Central memory CD8-positive, alpha-beta T cell (primary cell): ENCODE results near the gene ORC4.
"Not testable (repeated sequence)": the region's sequence is repeated elsewhere in the genome, so short reads cannot be mapped to it uniquely, and the experiment has no call there.

Experiments used
- ATAC-seq: fragments of 150-1000 bp; cut with Tn5 transposase; replicated peaks from 2 replicates; pipeline ENCODE4 v1.10.0; 2022; ENCODE audit warnings: mild to moderate bottlenecking, moderate FRiP score, moderate number of reproducible peaks; ENCODE audit not compliant: poor library complexity, severe bottlenecking; ENCODE audit errors: extremely low read depth
- DNase-seq, 2 donors: peaks; one replicate each; pipeline ENCODE4 v3.0.0; 2021; ENCODE audit warnings: low spot score in 2 of 2
- H3K27ac Mint-ChIP-seq: one replicate; pipeline ENCODE4 v1.8.0; 2022; ENCODE audit warnings: low read depth, mild to moderate bottlenecking, moderate library complexity, mixed read lengths
- H3K27me3 Mint-ChIP-seq: one replicate; pipeline ENCODE4 v1.8.0; 2022; ENCODE audit warnings: mixed read lengths
- H3K36me3 Mint-ChIP-seq: one replicate; pipeline ENCODE4 v1.8.0; 2022; ENCODE audit warnings: mild to moderate bottlenecking, moderate library complexity, mixed read lengths; ENCODE audit not compliant: insufficient read depth
- H3K4me1 Mint-ChIP-seq: one replicate; pipeline ENCODE4 v1.8.0; 2022; ENCODE audit warnings: mixed read lengths
- H3K4me3 Mint-ChIP-seq: one replicate; pipeline ENCODE4 v1.8.0; 2022; ENCODE audit warnings: mild to moderate bottlenecking, moderate library complexity, mixed read lengths
- H3K9me3 Mint-ChIP-seq: one replicate; pipeline ENCODE4 v1.8.0; 2022; ENCODE audit warnings: mixed read lengths

The ORC4 gene

GRCh38 chr2:148031152-148031551, 10.6 kb upstream of the ORC4 start:
- H3K27me3 Mint-ChIP-seq = no peaks in the 10 kb centered on the region
- peaks cover 17% of the 10 kb centered on the region for H3K4me1 Mint-ChIP-seq
- ATAC-seq (no peak), DNase-seq (no peak)
- no peak overlapping the region for H3K27ac Mint-ChIP-seq
- H3K9me3 Mint-ChIP-seq = no peaks in the 10 kb centered on the region
- H3K36me3 Mint-ChIP-seq = no peaks in the 10 kb centered on the region
- H3K4me3 Mint-ChIP-seq = no peak overlapping the region

DNA sequence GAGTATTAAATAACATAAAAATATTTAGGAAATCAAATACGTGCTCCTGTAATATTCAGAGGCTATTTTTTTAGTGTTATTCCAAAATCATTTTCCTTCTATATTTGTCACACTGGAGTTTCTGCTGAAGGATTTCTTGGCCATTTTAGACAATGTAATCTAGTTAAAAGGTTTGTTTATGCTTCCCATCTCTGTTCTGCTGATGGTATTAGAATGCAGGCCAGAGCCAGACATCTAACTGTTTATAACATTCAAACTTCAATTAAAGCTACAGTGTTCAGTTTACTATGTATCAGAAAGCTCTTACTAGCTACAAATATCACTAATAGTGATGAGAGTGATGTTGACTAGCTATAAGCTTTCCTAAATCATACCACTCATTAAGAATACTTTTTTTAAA, 8.2 kb upstream of the ORC4 start:
- no peak overlapping the region for H3K27ac Mint-ChIP-seq
- H3K9me3 Mint-ChIP-seq = no peaks in the 10 kb centered on the region
- no peak for ATAC-seq
- no peaks in the 10 kb centered on the region for H3K36me3 Mint-ChIP-seq
- no peak for DNase-seq
- peaks cover 26% of the 10 kb centered on the region for H3K4me1 Mint-ChIP-seq
- no peak overlapping the region for H3K4me3 Mint-ChIP-seq
- no peaks in the 10 kb centered on the region for H3K27me3 Mint-ChIP-seq

DNA sequence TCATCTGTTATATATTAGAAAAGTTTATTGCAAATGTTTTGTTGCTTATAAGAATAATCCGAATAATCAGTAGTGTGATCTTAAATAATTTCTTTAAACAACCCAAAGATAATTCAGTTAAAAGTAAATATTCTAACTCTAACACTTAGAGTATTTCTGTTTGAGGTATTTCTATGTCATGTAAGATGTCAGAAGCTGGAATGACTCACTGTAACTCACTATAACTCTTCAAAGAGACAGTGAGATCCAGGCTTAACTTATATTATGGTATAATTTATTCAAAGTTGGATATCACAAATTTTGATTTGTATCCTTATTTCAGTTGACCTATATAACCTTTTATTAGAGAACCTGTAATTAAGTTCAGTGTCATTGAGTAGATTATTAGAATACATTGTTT, 7.3 kb upstream of the ORC4 start:
- H3K36me3 Mint-ChIP-seq = no peaks in the 10 kb centered on the region
- no peaks in the 10 kb centered on the region for H3K27me3 Mint-ChIP-seq
- DNase-seq = no peak
- no peaks in the 10 kb centered on the region for H3K9me3 Mint-ChIP-seq
- peaks cover 34% of the 10 kb centered on the region for H3K4me1 Mint-ChIP-seq
- ATAC-seq = no peak
- H3K4me3 Mint-ChIP-seq = no peak overlapping the region
- H3K27ac Mint-ChIP-seq = no peak overlapping the region

DNA sequence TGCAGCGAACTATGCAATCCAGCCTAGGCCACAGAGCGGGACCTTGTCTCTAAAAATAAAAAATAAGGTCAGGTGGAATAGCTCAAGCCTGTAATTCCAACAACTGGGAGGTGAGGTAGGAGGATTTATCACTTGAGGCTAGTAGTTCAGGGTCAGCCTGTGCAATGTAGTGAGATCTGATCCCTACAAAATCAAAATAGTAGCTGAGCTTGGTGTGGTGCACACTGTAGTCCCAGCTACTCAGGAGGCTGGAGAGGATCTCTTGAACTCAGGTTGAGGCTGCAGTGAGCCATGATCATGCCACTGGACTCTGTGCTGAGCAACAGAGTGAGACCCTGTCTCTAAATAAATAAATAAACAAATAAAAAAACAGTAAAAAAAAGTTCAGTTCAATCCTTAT, 6.0 kb upstream of the ORC4 start:
- Mint-ChIP-seq H3K36me3 (no peaks in the 10 kb centered on the region), H3K4me3 (no peak overlapping the region), H3K27me3 (no peaks in the 10 kb centered on the region), H3K27ac (no peak overlapping the region), H3K4me1 (peaks cover 27% of the 10 kb centered on the region), H3K9me3 (no peaks in the 10 kb centered on the region)
- DNase-seq (no peak), ATAC-seq (no peak)

DNA sequence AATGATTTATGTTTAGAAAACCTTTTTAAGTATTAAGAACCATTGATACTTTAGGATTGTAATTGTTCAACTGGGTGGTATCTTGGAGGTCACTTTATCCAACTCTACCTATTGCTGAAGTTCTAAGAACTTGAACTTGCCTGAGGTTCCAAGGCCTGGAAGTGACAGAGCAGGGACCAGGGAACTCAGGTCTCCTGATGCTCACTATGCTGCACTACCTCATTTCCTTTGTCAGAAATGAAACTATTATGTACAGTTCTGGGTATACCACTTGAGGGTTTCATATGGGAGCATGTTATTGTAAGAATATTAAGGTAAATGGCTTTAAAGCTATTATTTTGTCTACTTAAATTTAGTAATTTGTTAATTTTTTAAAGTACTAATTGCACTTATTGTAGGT, 3.3 kb upstream of the ORC4 start:
- no peaks in the 10 kb centered on the region for H3K9me3 Mint-ChIP-seq
- peaks cover 43% of the 10 kb centered on the region for H3K4me1 Mint-ChIP-seq
- no peaks in the 10 kb centered on the region for H3K27me3 Mint-ChIP-seq
- peak overlapping the region; percentile 95 for H3K27ac Mint-ChIP-seq
- peaks cover 15% of the 10 kb centered on the region for H3K36me3 Mint-ChIP-seq
- no peak for ATAC-seq
- peak overlapping the region; percentile 21 for H3K4me3 Mint-ChIP-seq
- DNase-seq = no peak

DNA sequence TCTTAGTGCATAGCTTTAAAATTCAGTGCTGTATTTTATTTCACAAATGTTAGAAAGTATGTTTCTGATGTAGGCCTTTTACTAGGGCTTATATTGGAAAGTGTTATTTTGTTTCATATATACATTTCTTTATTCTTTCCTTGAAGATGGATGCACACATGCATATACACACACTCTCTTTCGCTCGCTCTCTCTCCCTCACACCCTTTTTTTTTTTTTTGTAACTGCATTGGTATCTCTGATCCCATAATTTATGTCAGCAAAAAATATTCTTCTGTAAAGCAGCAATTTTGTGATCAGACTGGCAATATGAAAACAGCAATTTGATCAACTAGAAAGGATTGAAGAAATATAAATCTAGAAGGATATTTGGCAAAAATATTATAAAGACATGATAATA, 2.3 kb upstream of the ORC4 start:
- ATAC-seq (no peak), DNase-seq (no peak)
- Mint-ChIP-seq H3K4me1 (peaks cover 52% of the 10 kb centered on the region), H3K9me3 (no peaks in the 10 kb centered on the region), H3K27ac (peak overlapping the region; percentile 95), H3K4me3 (peak overlapping the region; percentile 93), H3K27me3 (no peaks in the 10 kb centered on the region), H3K36me3 (peaks cover 15% of the 10 kb centered on the region)

- H3K9me3 Mint-ChIP-seq = no peaks in the 10 kb centered on the region
- no peaks in the 10 kb centered on the region for H3K27me3 Mint-ChIP-seq
- peaks cover 55% of the 10 kb centered on the region for H3K4me1 Mint-ChIP-seq
- no peak for DNase-seq
- peak overlapping the region; percentile 95 for H3K27ac Mint-ChIP-seq
- ATAC-seq = no peak
- peaks cover 15% of the 10 kb centered on the region for H3K36me3 Mint-ChIP-seq
- peak overlapping the region; percentile 93 for H3K4me3 Mint-ChIP-seq
Observed at GRCh38 chr2:148022351-148022750, 1.8 kb upstream of the ORC4 start.

GRCh38 chr2:148021886-148022285, 1.3 kb upstream of the ORC4 start:
- H3K27ac Mint-ChIP-seq = peak overlapping the region; percentile 95
- ATAC-seq (no peak), DNase-seq (no peak)
- peak overlapping the region; percentile 93 for H3K4me3 Mint-ChIP-seq
- H3K4me1 Mint-ChIP-seq = peaks cover 56% of the 10 kb centered on the region
- no peaks in the 10 kb centered on the region for H3K9me3 Mint-ChIP-seq
- no peaks in the 10 kb centered on the region for H3K27me3 Mint-ChIP-seq
- peaks cover 15% of the 10 kb centered on the region for H3K36me3 Mint-ChIP-seq

GRCh38 chr2:148021059-148021861, 723 bp upstream of the ORC4 start, which contains the start of gene MBD5:
Gene MBD5, plus strand, starts transcription at chr2:148021091.
- Mint-ChIP-seq H3K27me3 (no peaks in the 10 kb centered on the region), H3K36me3 (peaks cover 15% of the 10 kb centered on the region), H3K4me1 (peaks cover 61% of the 10 kb centered on the region), H3K27ac (peak within 1 kb of the TSS; percentile 95), H3K9me3 (no peaks in the 10 kb centered on the region), H3K4me3 (peak within 1 kb of the TSS; percentile 93)
- peak; percentile 68 for ATAC-seq
- peak; percentile 47 to 65 for DNase-seq

DNA sequence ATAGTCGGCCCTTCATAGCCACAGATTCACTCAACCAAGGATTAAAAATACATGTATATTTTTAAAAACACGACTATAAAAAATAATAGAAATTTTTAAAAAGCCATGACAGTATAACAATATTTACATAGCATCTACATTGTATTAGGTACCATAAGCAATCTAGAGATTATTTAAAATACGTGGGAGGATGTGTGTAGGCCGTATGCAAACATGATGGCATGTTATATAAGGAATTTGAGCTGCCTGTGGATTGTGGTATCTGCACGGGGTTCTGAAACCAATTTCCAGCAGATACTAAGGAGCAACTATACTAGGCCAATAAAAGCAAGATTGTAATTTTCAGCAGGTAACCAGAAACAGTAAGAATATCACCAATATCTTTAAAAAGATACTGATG, 5.9 kb downstream of the ORC4 start:
- Mint-ChIP-seq H3K36me3 (no peaks in the 10 kb centered on the region), H3K4me1 (peaks cover 63% of the 10 kb centered on the region), H3K27me3 (no peaks in the 10 kb centered on the region), H3K9me3 (no peaks in the 10 kb centered on the region), H3K4me3 (no peak overlapping the region), H3K27ac (no peak overlapping the region)
- no peak for ATAC-seq
- DNase-seq = no peak

DNA sequence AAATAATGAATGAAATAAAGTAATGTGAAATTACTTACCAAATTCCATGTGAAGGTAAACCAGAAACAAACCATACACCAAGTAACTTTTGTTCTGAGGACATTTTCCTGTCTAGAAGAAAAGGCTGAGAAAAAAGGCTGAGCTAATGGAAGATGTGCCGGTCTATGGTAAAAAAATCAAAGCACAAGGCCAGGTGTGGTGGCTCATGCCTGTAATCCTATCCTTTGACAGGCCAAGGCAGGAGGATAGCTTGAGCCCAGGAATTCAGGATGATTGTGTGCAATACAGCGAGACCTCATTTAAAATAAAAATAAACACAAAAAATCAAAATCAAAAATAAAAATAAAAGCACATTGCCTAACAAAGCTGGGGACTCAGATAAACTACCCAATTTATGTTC, 6.7 kb downstream of the ORC4 start:
- Mint-ChIP-seq H3K27ac (no peak overlapping the region), H3K9me3 (no peaks in the 10 kb centered on the region), H3K36me3 (no peaks in the 10 kb centered on the region), H3K4me3 (no peak overlapping the region), H3K4me1 (peaks cover 64% of the 10 kb centered on the region), H3K27me3 (no peaks in the 10 kb centered on the region)
- ATAC-seq (no peak), DNase-seq (no peak)

DNA sequence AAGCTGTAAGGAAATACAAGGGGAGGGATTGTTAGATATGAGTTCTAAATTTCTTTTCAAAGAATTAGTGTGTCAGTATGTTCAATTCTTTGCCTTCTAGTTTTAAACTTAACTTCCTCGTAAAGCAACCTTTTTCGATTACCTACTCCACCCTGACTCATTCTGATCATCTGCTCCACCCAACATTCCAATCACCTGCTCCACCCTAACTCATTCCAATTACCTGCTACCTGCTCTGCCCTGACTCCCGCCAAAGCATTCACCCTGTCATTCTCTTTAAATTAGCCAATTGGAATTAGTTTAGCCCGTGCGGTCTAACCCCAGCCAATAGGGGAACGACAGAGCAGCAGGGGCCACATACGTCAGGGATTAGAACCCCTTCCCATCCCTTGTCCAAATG, 12.1 kb downstream of the ORC4 start:
- H3K4me3 Mint-ChIP-seq, H3K27me3 Mint-ChIP-seq, H3K36me3 Mint-ChIP-seq, DNase-seq, H3K27ac Mint-ChIP-seq, H3K9me3 Mint-ChIP-seq, ATAC-seq: not testable (repeated sequence)
- H3K4me1 Mint-ChIP-seq = peaks cover 80% of the 10 kb centered on the region

DNA sequence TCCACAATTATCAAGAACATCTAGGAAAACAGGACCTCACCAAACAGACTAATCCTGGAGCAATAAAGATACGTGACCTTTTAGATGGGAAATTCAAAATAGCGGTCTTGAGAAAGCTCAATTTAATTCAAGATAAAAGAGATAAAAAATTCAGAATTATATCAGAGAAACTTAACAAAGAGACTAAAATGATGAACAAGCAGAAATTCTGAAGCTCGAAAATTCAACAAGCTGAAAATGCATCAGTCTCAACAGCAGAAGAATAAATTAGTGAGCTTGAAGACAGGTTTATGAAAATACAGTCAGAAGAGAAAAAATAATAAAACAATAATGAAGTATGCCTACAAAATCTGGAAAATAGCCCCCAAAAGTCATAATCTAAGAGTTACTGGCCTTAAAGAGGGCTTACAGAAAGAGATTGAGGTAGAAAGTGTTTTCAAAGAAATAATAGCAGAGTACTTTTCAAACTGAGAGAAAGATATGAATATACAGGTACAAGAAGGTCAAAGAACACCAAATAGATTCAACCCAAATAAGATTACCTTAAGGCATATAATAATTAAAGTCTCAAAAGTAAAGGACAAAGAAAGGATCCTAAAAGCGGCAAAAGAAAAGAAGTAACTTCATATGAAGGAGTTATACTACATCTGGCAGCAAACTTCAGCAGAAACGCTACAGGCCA, 13.2 kb downstream of the ORC4 start:
- H3K36me3 Mint-ChIP-seq = no peaks in the 10 kb centered on the region
- peaks cover 76% of the 10 kb centered on the region for H3K4me1 Mint-ChIP-seq
- ATAC-seq = no peak
- no peak overlapping the region for H3K27ac Mint-ChIP-seq
- H3K4me3 Mint-ChIP-seq = no peak overlapping the region
- no peak for DNase-seq
- H3K9me3 Mint-ChIP-seq = no peaks in the 10 kb centered on the region
- H3K27me3 Mint-ChIP-seq = no peaks in the 10 kb centered on the region
